CD8-positive, alpha-beta memory T cell (primary cell): ENCODE data around the gene RPP30. TPM values are rescaled to one million over a fixed set of nuclear protein-coding genes. Genes with fewer than 3 reads are reported as not detected.
"Not testable (repeated sequence)": the region's sequence is repeated elsewhere in the genome, so short reads cannot be mapped to it uniquely, and the experiment has no call there.

ENCODE experiments used
- CTCF ChIA-PET: fragments of 350-600 bp; sonication (Branson Sonifier 250); formaldehyde crosslinking; loops from one replicate; lab custom pipeline; 2021; ENCODE audit warnings: antibody characterized with exemption; lab: Charles Lee
- POLR2A ChIA-PET: fragments of 350-600 bp; sonication (Branson Sonifier 250); formaldehyde crosslinking; loops from one replicate; lab custom pipeline; 2021; ENCODE audit warnings: antibody characterized with exemption; lab: Charles Lee
- DNase-seq, 5 donors: peaks; one replicate each; pipeline versions ENCODE4 v3.0.0 to v3.0.0-alpha.2; 2020 to 2022; ENCODE audit warnings: mixed read lengths in 1 of 5
- H3K27ac ChIP-seq: one replicate; pipeline ENCODE4 v1.7.0; 2013; ENCODE audit warnings: low read depth, mild to moderate bottlenecking, low read length, moderate library complexity
- H3K27me3 ChIP-seq: 2 replicates; pipeline ENCODE4 v1.7.0; 2013; ENCODE audit warnings: low read length, mild to moderate bottlenecking; ENCODE audit not compliant: insufficient read depth, poor library complexity, severe bottlenecking
- H3K36me3 ChIP-seq: 2 replicates; pipeline ENCODE4 v1.7.0; 2013; ENCODE audit warnings: mild to moderate bottlenecking, low read length, moderate library complexity; ENCODE audit not compliant: insufficient read depth
- H3K4me1 ChIP-seq: 2 replicates; pipeline ENCODE4 v1.7.0; 2013; ENCODE audit warnings: mild to moderate bottlenecking, low read length, moderate library complexity; ENCODE audit not compliant: insufficient read depth
- H3K4me3 ChIP-seq: 2 replicates; pipeline ENCODE4 v1.7.0; 2013; ENCODE audit warnings: mild to moderate bottlenecking, low read length
- H3K9me3 ChIP-seq: 2 replicates; pipeline ENCODE4 v1.7.0; 2013; ENCODE audit warnings: mild to moderate bottlenecking, low read length
- H3K27ac Mint-ChIP-seq, 8 donors: one replicate each; pipeline ENCODE4 v1.8.0; 2020 to 2021; ENCODE audit warnings: mixed read lengths in 8 of 8, mild to moderate bottlenecking in 6 of 8, inconsistent platforms in 3 of 8, moderate library complexity in 3 of 8
- H3K27me3 Mint-ChIP-seq, 2 donors: one replicate each; pipeline ENCODE4 v1.8.0; 2020 to 2021; ENCODE audit warnings: mixed read lengths in 2 of 2, mild to moderate bottlenecking in 1 of 2, moderate library complexity in 1 of 2
- H3K36me3 Mint-ChIP-seq, 3 donors: one replicate each; pipeline ENCODE4 v1.8.0; 2020 to 2021; ENCODE audit warnings: mixed read lengths in 3 of 3, inconsistent platforms in 1 of 3, mild to moderate bottlenecking in 1 of 3
- H3K4me1 Mint-ChIP-seq, 3 donors: one replicate each; pipeline ENCODE4 v1.8.0; 2020 to 2021; ENCODE audit warnings: mixed read lengths in 3 of 3, inconsistent platforms in 1 of 3, mild to moderate bottlenecking in 1 of 3
- H3K4me3 Mint-ChIP-seq, 7 donors: one replicate each; pipeline ENCODE4 v1.8.0; 2020 to 2021; ENCODE audit warnings: mixed read lengths in 7 of 7, mild to moderate bottlenecking in 6 of 7, moderate library complexity in 4 of 7, inconsistent platforms in 2 of 7
- H3K9me3 Mint-ChIP-seq, 5 donors: one replicate each; pipeline ENCODE4 v1.8.0; 2020 to 2022; ENCODE audit warnings: mixed read lengths in 5 of 5, mild to moderate bottlenecking in 3 of 5, moderate library complexity in 2 of 5, inconsistent platforms in 1 of 5
- polyA plus RNA-seq: library from polyadenylated mRNA; unstranded; fragments of 300-500 nt; fragmentation: Illumina TruSeq; gene quantifications from one replicate; pipeline ENCODE4 v1.2.3, GENCODE V29; 2021
- total RNA-seq, 2 experiments: library from RNA; stranded (reverse); gene quantifications; one replicate each; pipeline ENCODE4 v1.2.3, GENCODE V29; 2021

The RPP30 gene
- total and polyA plus RNA-seq, 3 experiments from 2014 or later: 40.3 to 130 (median 123) TPM

DNA sequence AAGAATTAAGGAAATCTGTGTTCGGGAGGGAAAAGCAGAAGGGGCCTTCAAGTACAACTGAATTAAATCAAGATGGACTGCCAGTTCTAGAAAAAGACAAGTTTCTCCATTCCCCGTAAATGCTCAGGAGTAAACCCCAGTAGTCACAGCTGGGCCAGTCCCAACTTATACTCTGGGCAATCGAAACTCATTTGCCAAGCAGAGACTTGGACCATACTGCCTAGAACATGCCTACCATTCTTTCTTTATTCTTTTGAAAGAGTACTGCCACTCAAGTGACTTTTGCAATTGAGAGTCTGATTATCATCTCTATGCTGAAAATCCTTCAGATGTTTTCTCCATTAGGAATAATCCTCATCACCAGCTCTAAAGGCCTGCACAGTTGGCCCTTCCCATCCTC lies 21.4 kb downstream of the RPP30 start:
- Histone ChIP-seq H3K36me3 (peaks cover 32% of the 10 kb centered on the region), H3K27ac (no peak overlapping the region), H3K9me3 (no peaks in the 10 kb centered on the region), H3K27me3 (no peaks in the 10 kb centered on the region), H3K4me3 (no peak overlapping the region), H3K4me1 (no peaks in the 10 kb centered on the region)
- no peaks in the 10 kb centered on the region for H3K27me3 Mint-ChIP-seq
- CTCF ChIA-PET: interaction anchor here (0.8 to 1.4 kb wide), 2 partner anchors 10 to 17 kb away, joined by 3 to 5 read pairs; no protein-coding TSS in a partner anchor
- H3K4me3 Mint-ChIP-seq: no peak overlapping the region
- H3K9me3 Mint-ChIP-seq: no peaks in the 10 kb centered on the region
- POLR2A ChIA-PET: no interaction called here
- peaks cover 21 to 37% (median 33%) of the 10 kb centered on the region in 3 donors for H3K4me1 Mint-ChIP-seq
- DNase-seq: no peak
- peaks cover 0 to 79% (median 35%) of the 10 kb centered on the region in 3 donors for H3K36me3 Mint-ChIP-seq
- no peak overlapping the region for H3K27ac Mint-ChIP-seq

DNA sequence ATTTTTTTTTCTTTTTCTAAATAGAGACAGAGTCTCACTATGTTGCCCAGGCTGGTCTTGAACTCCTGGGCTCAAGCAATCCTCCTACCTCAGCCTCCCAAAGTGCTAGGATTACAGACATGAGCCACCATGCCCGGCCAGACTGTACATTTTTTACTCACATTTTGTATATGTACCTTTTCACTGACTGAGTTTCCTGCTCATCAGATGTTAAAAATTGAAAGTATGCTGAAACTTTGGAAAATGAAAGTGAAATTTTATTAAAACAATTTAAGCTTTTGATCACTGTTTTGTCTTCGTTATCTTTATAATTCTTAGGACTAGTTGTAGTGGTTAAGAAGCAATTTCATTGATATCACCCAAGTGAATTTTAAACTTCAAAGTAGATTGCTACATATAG lies 25.1 kb downstream of the RPP30 start:
- H3K4me3 ChIP-seq, H3K27me3 Mint-ChIP-seq, DNase-seq, H3K9me3 ChIP-seq, H3K27me3 ChIP-seq, POLR2A ChIA-PET, H3K27ac ChIP-seq, H3K9me3 Mint-ChIP-seq, H3K4me1 ChIP-seq: not testable (repeated sequence)
- peaks cover 12% of the 10 kb centered on the region for H3K36me3 ChIP-seq
- Mint-ChIP-seq H3K36me3 (peaks cover 0 to 73% (median 28%) of the 10 kb centered on the region in 3 donors), H3K27ac (peak overlapping the region in 6 of 8 donors; percentile 15 to 90 (median 68)), H3K4me1 (peaks cover 17 to 31% (median 19%) of the 10 kb centered on the region in 3 donors), H3K4me3 (peak overlapping the region in 5 of 7 donors; percentile 5 to 43 (median 21))
- CTCF ChIA-PET: interaction anchor here (1.8 to 2.4 kb wide), 2 partner anchors 15 to 26 kb away, joined by 4 to 5 read pairs; no protein-coding TSS in a partner anchor

- CTCF ChIA-PET: no interaction called here
- Histone ChIP-seq H3K4me1 (no peaks in the 10 kb centered on the region), H3K27me3 (no peaks in the 10 kb centered on the region), H3K36me3 (peaks cover 5% of the 10 kb centered on the region), H3K27ac (no peak overlapping the region), H3K4me3 (no peak overlapping the region), H3K9me3 (no peaks in the 10 kb centered on the region)
- Mint-ChIP-seq H3K4me1 (no peaks in the 10 kb centered on the region), H3K36me3 (peaks cover 0 to 40% (median 12%) of the 10 kb centered on the region in 3 donors), H3K9me3 (no peaks in the 10 kb centered on the region), H3K4me3 (no peak overlapping the region), H3K27me3 (no peaks in the 10 kb centered on the region), H3K27ac (no peak overlapping the region)
- DNase-seq: no peak
- POLR2A ChIA-PET: no interaction called here
These were observed 34.2 kb downstream of the RPP30 start for GRCh38 chr10:90905925-90906324.

- Mint-ChIP-seq H3K4me1 (peaks cover under 1 to 1% (median under 1%) of the 10 kb centered on the region in 3 donors), H3K4me3 (no peak overlapping the region), H3K9me3 (no peaks in the 10 kb centered on the region), H3K27ac (peak overlapping the region in 1 of 8 donors; percentile 6), H3K27me3 (peaks cover 0 to 4% of the 10 kb centered on the region in 2 donors), H3K36me3 (peaks cover 0 to 33% (median 12%) of the 10 kb centered on the region in 3 donors)
- Histone ChIP-seq H3K9me3 (no peaks in the 10 kb centered on the region), H3K27ac (no peak overlapping the region), H3K27me3 (no peaks in the 10 kb centered on the region), H3K4me3 (no peak overlapping the region), H3K36me3 (peaks cover 5% of the 10 kb centered on the region), H3K4me1 (no peaks in the 10 kb centered on the region)
- no peak for DNase-seq
- ChIA-PET POLR2A (no interaction called here), CTCF (no interaction called here)
These were observed 34.8 kb downstream of the RPP30 start for GRCh38 chr10:90906596-90906995.

DNA sequence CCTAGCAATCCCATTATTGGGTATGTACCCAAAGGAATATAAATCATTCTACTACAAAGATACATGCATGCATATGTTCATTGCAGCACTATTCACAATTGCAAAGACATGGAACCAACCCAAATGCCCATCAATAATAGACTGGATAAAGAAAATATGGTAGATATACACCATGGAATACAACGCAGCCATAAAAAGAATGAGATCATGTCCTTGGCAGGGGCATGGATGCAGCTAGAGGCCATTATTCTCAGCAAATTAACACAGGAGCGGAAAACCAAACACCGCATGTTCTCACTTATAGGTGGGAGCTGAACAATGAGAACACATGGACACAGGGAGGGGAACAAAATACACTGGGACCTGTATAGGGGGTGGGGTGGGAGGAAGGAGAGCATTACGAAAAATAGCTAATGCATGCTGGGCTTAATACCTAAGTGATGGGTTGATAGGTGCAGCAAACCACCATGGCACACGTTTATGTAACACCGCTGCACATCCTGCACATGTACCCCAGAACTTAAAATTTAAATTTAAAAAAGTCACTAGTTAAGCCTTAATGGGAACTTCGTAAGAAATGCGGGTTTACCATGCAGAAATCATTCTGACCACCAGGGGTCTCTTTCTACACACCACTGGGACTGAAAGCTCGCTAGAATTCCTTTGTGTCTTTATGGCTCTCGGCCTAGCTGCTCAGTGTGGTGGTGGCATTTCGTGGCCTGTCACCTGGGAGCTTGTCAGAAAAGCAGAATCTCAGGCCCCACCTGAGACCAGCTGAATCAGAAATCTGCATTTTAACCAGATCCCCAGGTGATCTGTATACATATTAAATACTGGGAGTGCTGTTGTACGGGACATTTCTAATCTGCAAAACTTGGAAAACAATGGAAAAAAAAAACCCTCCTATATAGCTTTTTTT lies 39.6 kb downstream of the RPP30 start:
- no peak overlapping the region for H3K4me3 ChIP-seq
- ChIA-PET POLR2A (no interaction called here), CTCF (interaction anchor here (0.8 to 3.3 kb wide), 12 partner anchors 10 to 340 kb away, joined by 3 to 21 read pairs (median 4); partner anchors contain the start of gene ANKRD1)
- no peaks in the 10 kb centered on the region for H3K9me3 Mint-ChIP-seq
- no peaks in the 10 kb centered on the region for H3K4me1 ChIP-seq
- peaks cover 5 to 9% of the 10 kb centered on the region in 2 donors for H3K27me3 Mint-ChIP-seq
- no peaks in the 10 kb centered on the region for H3K27me3 ChIP-seq
- peaks cover 5% of the 10 kb centered on the region for H3K36me3 ChIP-seq
- no peak overlapping the region for H3K27ac ChIP-seq
- H3K9me3 ChIP-seq: no peaks in the 10 kb centered on the region
- H3K4me1 Mint-ChIP-seq: peaks cover 2 to 7% (median 3%) of the 10 kb centered on the region in 3 donors
- no peak overlapping the region for H3K4me3 Mint-ChIP-seq
- peak in 4 of 5 donors; percentile 8 to 47 (median 38) for DNase-seq
- peaks cover 0 to 6% (median 3%) of the 10 kb centered on the region in 3 donors for H3K36me3 Mint-ChIP-seq
- peak overlapping the region in 2 of 8 donors; percentile 44 to 55 for H3K27ac Mint-ChIP-seq

GRCh38 chr10:90912174-90912573 lies 40.4 kb downstream of the RPP30 start:
- H3K27me3 Mint-ChIP-seq: peaks cover 6 to 16% of the 10 kb centered on the region in 2 donors
- H3K27ac ChIP-seq: no peak overlapping the region
- no peaks in the 10 kb centered on the region for H3K9me3 ChIP-seq
- no peak overlapping the region for H3K4me3 ChIP-seq
- H3K4me3 Mint-ChIP-seq: no peak overlapping the region
- peaks cover 0 to 5% (median 3%) of the 10 kb centered on the region in 3 donors for H3K36me3 Mint-ChIP-seq
- no peaks in the 10 kb centered on the region for H3K9me3 Mint-ChIP-seq
- DNase-seq: no peak
- H3K27ac Mint-ChIP-seq: no peak overlapping the region
- no peaks in the 10 kb centered on the region for H3K27me3 ChIP-seq
- H3K36me3 ChIP-seq: peaks cover 5% of the 10 kb centered on the region
- no peaks in the 10 kb centered on the region for H3K4me1 ChIP-seq
- CTCF ChIA-PET: interaction anchor here (0.8 to 3.3 kb wide), 10 partner anchors 10 to 339 kb away, joined by 3 to 21 read pairs (median 3); partner anchors contain the start of gene ANKRD1
- POLR2A ChIA-PET: no interaction called here
- H3K4me1 Mint-ChIP-seq: peaks cover 2 to 7% (median 3%) of the 10 kb centered on the region in 3 donors

GRCh38 chr10:90912854-90913479 lies 41.2 kb downstream of the RPP30 start:
- Histone ChIP-seq H3K4me3 (no peak overlapping the region), H3K27me3 (no peaks in the 10 kb centered on the region), H3K27ac (no peak overlapping the region), H3K36me3 (no peaks in the 10 kb centered on the region), H3K9me3 (no peaks in the 10 kb centered on the region), H3K4me1 (no peaks in the 10 kb centered on the region)
- peaks cover 8 to 22% of the 10 kb centered on the region in 2 donors for H3K27me3 Mint-ChIP-seq
- H3K27ac Mint-ChIP-seq: no peak overlapping the region
- no peaks in the 10 kb centered on the region for H3K9me3 Mint-ChIP-seq
- CTCF ChIA-PET: interaction anchor here (1.8 to 3.3 kb wide), 3 partner anchors 9 to 338 kb away, joined by 8 to 21 read pairs (median 17); partner anchors contain the start of gene ANKRD1
- no peaks in the 10 kb centered on the region for H3K36me3 Mint-ChIP-seq
- POLR2A ChIA-PET: no interaction called here
- peaks cover 2 to 7% (median 3%) of the 10 kb centered on the region in 3 donors for H3K4me1 Mint-ChIP-seq
- no peak for DNase-seq
- H3K4me3 Mint-ChIP-seq: no peak overlapping the region
